Fibroblast of lung (primary cell): Measurements from ENCODE around the gene NFATC2. TPM values are rescaled to one million over a fixed set of nuclear protein-coding genes. Genes with fewer than 3 reads are reported as not detected.

ENCODE experiments used
- DNase-seq, 2 donors: peaks; one replicate each; pipeline versions ENCODE4 v3.0.0 to v3.0.0-alpha.2; 2010; ENCODE audit warnings: low read depth in 2 of 2
- H2AFZ ChIP-seq: 2 replicates; pipeline ENCODE4 v1.5.1; 2012; ENCODE audit warnings: low read length, control low read depth, inconsistent platforms
- H3K27ac ChIP-seq: 2 replicates; pipeline ENCODE4 v1.5.1; 2011; ENCODE audit warnings: low read length, control low read depth; ENCODE audit not compliant: insufficient read depth
- H3K27me3 ChIP-seq: 2 replicates; pipeline ENCODE4 v1.5.1; 2011; ENCODE audit warnings: mild to moderate bottlenecking, low read length; ENCODE audit not compliant: control insufficient read depth, insufficient read depth
- H3K36me3 ChIP-seq: 2 replicates; pipeline ENCODE4 v1.5.1; 2011; ENCODE audit warnings: low read length; ENCODE audit not compliant: control insufficient read depth, insufficient read depth
- H3K4me1 ChIP-seq: 2 replicates; pipeline ENCODE4 v1.5.1; 2011; ENCODE audit warnings: low read length; ENCODE audit not compliant: control insufficient read depth, insufficient read depth; ENCODE audit errors: extremely low read depth
- H3K4me2 ChIP-seq: 2 replicates; pipeline ENCODE4 v1.5.1; 2011; ENCODE audit warnings: low read length, control low read depth; ENCODE audit not compliant: insufficient read depth; ENCODE audit errors: extremely low read depth
- H3K4me3 ChIP-seq, 4 experiments: fragments of 200-600 bp in 1 of 4; sonication (generic) in 1 of 4; replicated peaks in 1 of 4; 2 replicates each; pipeline ENCODE4 v1.5.1; 2011 to 2016; ENCODE audit warnings: low read length in 4 of 4, low read depth in 3 of 4, mild to moderate bottlenecking in 3 of 4, control low read depth in 2 of 4, inconsistent platforms in 1 of 4, mixed read lengths in 1 of 4; ENCODE audit not compliant: insufficient read depth in 1 of 4; ENCODE audit errors: control extremely low read depth in 1 of 4
- H3K79me2 ChIP-seq: 2 replicates; pipeline ENCODE4 v1.5.1; 2012; ENCODE audit warnings: mild to moderate bottlenecking, low read length, inconsistent platforms; ENCODE audit not compliant: control insufficient read depth, insufficient read depth
- H3K9ac ChIP-seq: 2 replicates; pipeline ENCODE4 v1.5.1; 2011; ENCODE audit warnings: mild to moderate bottlenecking, low read length, control low read depth; ENCODE audit not compliant: insufficient read depth
- H3K9me3 ChIP-seq: 2 replicates; pipeline ENCODE4 v1.5.1; 2012; ENCODE audit warnings: low read depth, low read length; ENCODE audit not compliant: control insufficient read depth, insufficient read depth
- H4K20me1 ChIP-seq: 2 replicates; pipeline ENCODE4 v1.5.1; 2011; ENCODE audit warnings: low read length; ENCODE audit not compliant: control insufficient read depth, insufficient read depth; ENCODE audit errors: extremely low read depth
- CTCF ChIP-seq, 2 donors: IDR thresholded peaks in 1 of 2; conservative IDR thresholded peaks in 1 of 2; 1 replicate in 1 of 2; 2 replicates in 1 of 2; pipeline ENCODE4 v1.5.1; 2011 to 2012; ENCODE audit warnings: low read length in 2 of 2, control low read depth in 1 of 2, inconsistent platforms in 1 of 2, low read depth in 1 of 2, mild to moderate bottlenecking in 1 of 2
- EZH2 ChIP-seq: IDR thresholded peaks from 2 replicates; pipeline ENCODE4 v1.5.1; 2012; ENCODE audit warnings: low read length, control low read depth, mild to moderate bottlenecking; ENCODE audit errors: missing control alignments
- polyA plus RNA-seq, 2 donors: library from polyadenylated mRNA; depleted of rRNA in 1 of 2; stranded (reverse) in 1 of 2; unstranded in 1 of 2; fragments of >200 nt; gene quantifications; 2 replicates each; pipeline ENCODE4 v1.2.1, GENCODE V29; 2011 to 2012; ENCODE audit warnings: missing spikeins in 1 of 2
- total RNA-seq: library from RNA; depleted of rRNA; stranded (reverse); fragments of >200 nt; gene quantifications from 2 replicates; pipeline ENCODE4 v1.2.1, GENCODE V29; 2014

NFATC2 gene
- total and polyA plus RNA-seq, 2 donors (not counting 1 experiment from before 2014, with no cell fraction given), result 0.50 to 1.2 TPM

GRCh38 chr20:51574248-51575033 lies 31.9 kb upstream of the NFATC2 start:
- H3K27ac ChIP-seq, result no peak overlapping the region
- DNase-seq, result no peak

GRCh38 chr20:51573576-51574243 lies 31.2 kb upstream of the NFATC2 start:
- no peak for TF ChIP-seq EZH2
- Histone ChIP-seq H3K36me3 (no peaks in the 10 kb centered on the region), H3K27ac (no peak overlapping the region), H3K4me3 (no peak overlapping the region), H3K4me1 (peaks cover 4% of the 10 kb centered on the region), H3K79me2 (no peaks in the 10 kb centered on the region), H3K4me2 (no peak overlapping the region), H3K27me3 (peaks cover 12% of the 10 kb centered on the region), H2AFZ (no peak overlapping the region), H3K9ac (no peak overlapping the region), H3K9me3 (no peaks in the 10 kb centered on the region), H4K20me1 (no peaks in the 10 kb centered on the region)
- DNase-seq, result peak in 1 of 2 donors; percentile 47

More at GRCh38 chr20:51574248-51575033, 31.9 kb upstream of the NFATC2 start:
- H3K9me3 ChIP-seq, result no peaks in the 10 kb centered on the region
- H3K27me3 ChIP-seq, result peaks cover 12% of the 10 kb centered on the region
- H4K20me1 ChIP-seq, result no peaks in the 10 kb centered on the region
- no peak overlapping the region for H3K9ac ChIP-seq
- no peaks in the 10 kb centered on the region for H3K36me3 ChIP-seq
- H3K4me1 ChIP-seq, result peaks cover 4% of the 10 kb centered on the region
- TF ChIP-seq EZH2 (no peak), CTCF (conservative IDR thresholded peaks at IDR 0.05 in 1 of 2, IDR thresholded peaks at IDR 0.05 in 1 of 2; ENCODE audit: low read depth in 1 of 2, low read length in 2 of 2) (no peak)
- H3K4me3 ChIP-seq, result no peak overlapping the region
- no peak overlapping the region for H2AFZ ChIP-seq
- H3K4me2 ChIP-seq, result no peak overlapping the region
- H3K79me2 ChIP-seq, result no peaks in the 10 kb centered on the region

- no peak overlapping the region for H3K27ac ChIP-seq
- H3K4me2 ChIP-seq, result no peak overlapping the region
Observed at GRCh38 chr20:51571460-51571794, 28.9 kb upstream of the NFATC2 start.

More at GRCh38 chr20:51571460-51571794, 28.9 kb upstream of the NFATC2 start:
- no peak for TF ChIP-seq EZH2
- TF ChIP-seq CTCF (conservative IDR thresholded peaks at IDR 0.05 in 1 of 2, IDR thresholded peaks at IDR 0.05 in 1 of 2; ENCODE audit: low read depth in 1 of 2, low read length in 2 of 2), result no peak
- H2AFZ ChIP-seq, result no peak overlapping the region
- no peak overlapping the region for H3K4me3 ChIP-seq
- peaks cover 6% of the 10 kb centered on the region for H3K27me3 ChIP-seq
- no peaks in the 10 kb centered on the region for H3K36me3 ChIP-seq
- no peaks in the 10 kb centered on the region for H3K9me3 ChIP-seq
- no peaks in the 10 kb centered on the region for H4K20me1 ChIP-seq
- DNase-seq, result no peak
- H3K79me2 ChIP-seq, result no peaks in the 10 kb centered on the region
- H3K9ac ChIP-seq, result no peak overlapping the region
- H3K4me1 ChIP-seq, result peaks cover 4% of the 10 kb centered on the region
